Measurements from ENCODE around the gene HYDIN.

- TF ChIP-seq CTCF (conservative IDR thresholded peaks at IDR 0.05; ENCODE audit: low read length) (no peak), EZH2phosphoT487 (IDR thresholded peaks at IDR 0.05; ENCODE audit: borderline replicate concordance) (no peak)
Measured at GRCh38 chr16:71250461-71251235, 20.1 kb upstream of the HYDIN start.

Data from Loucy (cell line).